SK-N-SH (cell line): ENCODE measurements around the gene PTPN23. TPM values are rescaled to one million over a fixed set of nuclear protein-coding genes. Genes with fewer than 3 reads are reported as not detected.

Source experiments
- CTCF ChIA-PET: fragments of 300-600, 350-600 bp; formaldehyde crosslinking; extraction: SDS; loops from one replicate; lab custom pipeline; 2021; lab: Yijun Ruan, JAX
- POLR2A ChIA-PET: fragments of 350-600 bp; sonication (Branson Sonifier 250); formaldehyde crosslinking; extraction: SDS; loops from one replicate; lab custom pipeline; 2020; ENCODE audit warnings: antibody characterized with exemption, inconsistent platforms; lab: Yijun Ruan, JAX
- DNase-seq: peaks from one replicate; pipeline ENCODE4 v3.0.0; 2012
- H2AFZ ChIP-seq: fragments of 200-600 bp; sonication (generic); 2 replicates; pipeline ENCODE4 v1.8.1; 2016; ENCODE audit warnings: antibody characterized with exemption, mild to moderate bottlenecking, low read depth
- H3F3A ChIP-seq: fragments of 200-600 bp; sonication (generic); replicated peaks from 2 replicates; pipeline ENCODE3; 2016; ENCODE audit warnings: antibody characterized with exemption, mild to moderate bottlenecking; ENCODE audit not compliant: insufficient read depth
- H3K27ac ChIP-seq, 2 experiments: fragments of 200-500 bp in 1 of 2; fragments of 200-600 bp in 1 of 2; sonication (Bioruptor generic) in 1 of 2; sonication (generic), shearing (Covaris generic) in 1 of 2; 2 replicates each; pipeline versions ENCODE4 v1.5.1 to v1.6.1; 2014 to 2016; ENCODE audit warnings: low read depth in 2 of 2, inconsistent platforms in 1 of 2, low read length in 1 of 2, mild to moderate bottlenecking in 1 of 2, mixed read lengths in 1 of 2
- H3K27me3 ChIP-seq: fragments of 200-600 bp; sonication (generic), shearing (Covaris generic); 2 replicates; pipeline ENCODE4 v1.6.1; 2016; ENCODE audit warnings: mixed run types; ENCODE audit not compliant: insufficient read depth
- H3K36me3 ChIP-seq, 2 experiments: fragments of 200-500 bp in 1 of 2; fragments of 200-600 bp in 1 of 2; sonication (Bioruptor generic) in 1 of 2; sonication (generic) in 1 of 2; replicated peaks in 1 of 2; 2 replicates each; pipeline versions ENCODE3 to v1.5.1; 2014 to 2016; ENCODE audit warnings: low read length in 1 of 2, mild to moderate bottlenecking in 1 of 2; ENCODE audit not compliant: insufficient read depth in 2 of 2, control insufficient read depth in 1 of 2
- H3K4me1 ChIP-seq, 2 experiments: fragments of 200-500 bp in 1 of 2; fragments of 200-600 bp in 1 of 2; sonication (Bioruptor generic) in 1 of 2; sonication (generic), shearing (Covaris generic) in 1 of 2; 2 replicates each; pipeline versions ENCODE4 v1.5.1 to v1.6.1; 2014 to 2016; ENCODE audit warnings: low read depth in 1 of 2, low read length in 1 of 2, mixed run types in 1 of 2; ENCODE audit not compliant: insufficient read depth in 2 of 2, control insufficient read depth in 1 of 2
- H3K4me2 ChIP-seq: fragments of 200-600 bp; sonication (generic), shearing (Covaris generic); 2 replicates; pipeline ENCODE4 v1.6.1; 2017; ENCODE audit warnings: mixed run types
- H3K4me3 ChIP-seq, 2 experiments: fragments of 200-500 bp in 1 of 2; fragments of 200-600 bp in 1 of 2; sonication (Bioruptor generic) in 1 of 2; sonication (generic), shearing (Covaris generic) in 1 of 2; 2 replicates each; pipeline versions ENCODE4 v1.5.1 to v1.8.1; 2014 to 2016; ENCODE audit warnings: low read depth in 2 of 2, inconsistent platforms in 1 of 2, low read length in 1 of 2, mild to moderate bottlenecking in 1 of 2, mixed read lengths in 1 of 2, moderate library complexity in 1 of 2
- H3K79me2 ChIP-seq: fragments of 200-600 bp; sonication (generic); 2 replicates; pipeline ENCODE4 v1.8.1; 2017; ENCODE audit warnings: mild to moderate bottlenecking; ENCODE audit not compliant: insufficient read depth
- H3K9ac ChIP-seq: fragments of 200-600 bp; sonication (generic); 2 replicates; pipeline ENCODE4 v1.6.1; 2017; ENCODE audit warnings: mixed run types
- H3K9me2 ChIP-seq: fragments of 200-600 bp; sonication (generic); 2 replicates; pipeline ENCODE4 v1.6.1; 2017; ENCODE audit warnings: mixed run types
- H3K9me3 ChIP-seq: fragments of 200-600 bp; sonication (generic); 2 replicates; pipeline ENCODE4 v1.6.1; 2017; ENCODE audit warnings: mixed run types, mild to moderate bottlenecking, moderate library complexity
- H4K20me1 ChIP-seq: fragments of 200-600 bp; sonication (generic); 2 replicates; pipeline ENCODE4 v1.6.1; 2017; ENCODE audit warnings: mild to moderate bottlenecking, mixed run types; ENCODE audit not compliant: insufficient read depth
- CHD2 ChIP-seq: fragments of 150-350 bp; IDR thresholded peaks from 2 replicates; pipeline ENCODE4 v1.6.1; 2018; ENCODE audit warnings: low read length; ENCODE audit not compliant: partially characterized antibody
- ELF1 ChIP-seq: IDR thresholded peaks from 2 replicates; pipeline ENCODE4 v1.4.0; 2012
- EP300 ChIP-seq, 2 experiments: IDR thresholded peaks; 2 replicates each; pipeline versions ENCODE4 v1.4.0 to v1.6.1; 2012; ENCODE audit warnings: borderline replicate concordance in 1 of 2, low read depth in 1 of 2, low read length in 1 of 2
- FOSL2 ChIP-seq: IDR thresholded peaks from 2 replicates; pipeline ENCODE4 v1.4.0; 2012; ENCODE audit warnings: low read depth, mild to moderate bottlenecking, moderate library complexity, borderline replicate concordance
- FOXJ3 ChIP-seq: sonication (generic); formaldehyde crosslinking; IDR thresholded peaks from 2 replicates; pipeline ENCODE4 v1.5.1; 2020; ENCODE audit warnings: mild to moderate bottlenecking, missing genetic modification reagents
- GABPA ChIP-seq: IDR thresholded peaks from 2 replicates; pipeline ENCODE4 v1.4.0; 2012; ENCODE audit warnings: low read depth, mild to moderate bottlenecking
- IRF3 ChIP-seq: fragments of 150-350 bp; IDR thresholded peaks from 2 replicates; pipeline ENCODE4 v1.6.1; 2016; ENCODE audit warnings: mild to moderate bottlenecking, low read depth, low read length
- JUND ChIP-seq: IDR thresholded peaks from 2 replicates; pipeline ENCODE4 v1.4.0; 2012
- MAX ChIP-seq: IDR thresholded peaks from 2 replicates; pipeline ENCODE4 v1.4.0; 2012; ENCODE audit warnings: low read depth
- MEF2A ChIP-seq: IDR thresholded peaks from 2 replicates; pipeline ENCODE4 v1.4.0; 2012; ENCODE audit warnings: low read depth, borderline replicate concordance
- PBX3 ChIP-seq: IDR thresholded peaks from 2 replicates; pipeline ENCODE4; 2012
- POLR2AphosphoS5 ChIP-seq: IDR thresholded peaks from 2 replicates; pipeline ENCODE4 v1.6.1; 2012; ENCODE audit warnings: low read depth, low read length
- RAD21 ChIP-seq: IDR thresholded peaks from 2 replicates; pipeline ENCODE4 v1.6.1; 2012; ENCODE audit warnings: mild to moderate bottlenecking, low read length
- RCOR1 ChIP-seq: fragments of 150-350 bp; IDR thresholded peaks from 2 replicates; pipeline ENCODE4 v1.6.1; 2017; ENCODE audit warnings: antibody characterized with exemption, low read length
- RXRA ChIP-seq: IDR thresholded peaks from 2 replicates; pipeline ENCODE4 v1.4.0; 2012; ENCODE audit warnings: low read depth, mild to moderate bottlenecking, borderline replicate concordance
- SIN3A ChIP-seq: IDR thresholded peaks from 2 replicates; pipeline ENCODE4 v1.6.1; 2012; ENCODE audit warnings: low read depth, mild to moderate bottlenecking, low read length, moderate library complexity, borderline replicate concordance
- TCF12 ChIP-seq: IDR thresholded peaks from 2 replicates; pipeline ENCODE4 v1.4.0; 2012
- USF1 ChIP-seq: IDR thresholded peaks from 2 replicates; pipeline ENCODE4 v1.4.0; 2012; ENCODE audit warnings: low read depth, borderline replicate concordance
- USF2 ChIP-seq: fragments of 150-350 bp; IDR thresholded peaks from 2 replicates; pipeline ENCODE4 v1.6.1; 2017; ENCODE audit warnings: antibody characterized with exemption, low read length, low read depth, borderline replicate concordance
- YY1 ChIP-seq: IDR thresholded peaks from 2 replicates; pipeline ENCODE4 v1.4.0; 2012; ENCODE audit warnings: low read depth, mild to moderate bottlenecking
- ZBTB33 ChIP-seq: IDR thresholded peaks from 2 replicates; pipeline ENCODE4 v1.4.0; 2012; ENCODE audit warnings: low read depth, borderline replicate concordance
- WGBS: methylation state at CpG from one replicate; pipeline ENCODE4 v1.1.6; 2017; ENCODE audit warnings: low lambda C conversion rate; 5-methylcytosine and 5-hydroxymethylcytosine counted together
- polyA plus RNA-seq, 3 experiments: library from polyadenylated mRNA; depleted of rRNA; stranded (reverse); fragments of >200 nt; gene quantifications; 2 replicates each; pipeline ENCODE4 v1.2.3, GENCODE V29; 2012

Gene PTPN23
- polyA plus RNA-seq, 1 of the 3 experiments (the other 2 are of a cell fraction): 10.9 TPM

- no peaks in the 10 kb centered on the region for H3K79me2 ChIP-seq
- no peaks in the 10 kb centered on the region for H3K4me1 ChIP-seq
- WGBS: 90% methylated on average over 5 of the region's 5 CpGs
- peaks cover 31 to 49% of the 10 kb centered on the region in 2 experiments for H3K36me3 ChIP-seq
- H3K9ac ChIP-seq: no peak overlapping the region
- H3K27ac ChIP-seq: no peak overlapping the region
- no peaks in the 10 kb centered on the region for H3K27me3 ChIP-seq
- H3K4me2 ChIP-seq: no peak overlapping the region
- ChIA-PET POLR2A (no interaction called here), CTCF (interaction anchor here (0.7 to 1.5 kb wide), 2 partner anchors 13 to 340 kb away, joined by 3 to 5 read pairs; no protein-coding TSS in a partner anchor)
- no peak overlapping the region for H3K4me3 ChIP-seq
- H3F3A ChIP-seq: no peaks in the 10 kb centered on the region
- no peak for TF ChIP-seq ZBTB33
- no peak for TF ChIP-seq MAX
- TF ChIP-seq YY1: no peak
- TF ChIP-seq IRF3: no peak
- no peak for TF ChIP-seq RCOR1
- no peak for TF ChIP-seq RAD21
- TF ChIP-seq FOXJ3: no peak
- TF ChIP-seq PBX3: no peak
- no peak for TF ChIP-seq MEF2A
- no peak for TF ChIP-seq ELF1
- TF ChIP-seq CHD2: no peak
- no peak for TF ChIP-seq FOSL2
- TF ChIP-seq GABPA: no peak
- no peak for TF ChIP-seq JUND
- TF ChIP-seq POLR2AphosphoS5: no peak
- H3K9me3 ChIP-seq: no peaks in the 10 kb centered on the region
- no peaks in the 10 kb centered on the region for H4K20me1 ChIP-seq
- H2AFZ ChIP-seq: no peak overlapping the region
- no peaks in the 10 kb centered on the region for H3K9me2 ChIP-seq
- no peak for DNase-seq
Measured at GRCh38 chr3:47337656-47338055, 43.2 kb upstream of the PTPN23 start.

GRCh38 chr3:47339951-47340350 is 40.9 kb upstream of the PTPN23 start:
- DNase-seq: no peak
- H3F3A ChIP-seq: no peaks in the 10 kb centered on the region
- no peaks in the 10 kb centered on the region for H3K9me3 ChIP-seq
- H3K4me3 ChIP-seq: no peak overlapping the region
- no peak overlapping the region for H3K9ac ChIP-seq
- TF ChIP-seq EP300 (IDR thresholded peaks at IDR 0.05; ENCODE audit: borderline replicate concordance in 1 of 2, low read depth in 1 of 2, low read length in 1 of 2): no peak
- TF ChIP-seq CHD2: no peak
- TF ChIP-seq USF1: no peak
- no peak for TF ChIP-seq GABPA
- no peak for TF ChIP-seq POLR2AphosphoS5
- no peak for TF ChIP-seq RAD21
- TF ChIP-seq RCOR1: no peak
- no peak for TF ChIP-seq RXRA
- no peak for TF ChIP-seq TCF12
- TF ChIP-seq USF2: no peak
- no peak for TF ChIP-seq IRF3
- no peak for TF ChIP-seq FOSL2
- no peak for TF ChIP-seq SIN3A
- no peaks in the 10 kb centered on the region for H3K9me2 ChIP-seq
- no peaks in the 10 kb centered on the region for H3K79me2 ChIP-seq
- H3K36me3 ChIP-seq: peaks cover 25 to 56% of the 10 kb centered on the region in 2 experiments
- no peaks in the 10 kb centered on the region for H4K20me1 ChIP-seq
- H3K4me1 ChIP-seq: no peaks in the 10 kb centered on the region
- no peak overlapping the region for H3K4me2 ChIP-seq
- no peak overlapping the region for H3K27ac ChIP-seq
- ChIA-PET CTCF (interaction anchor here (1.3 kb wide), 1 partner anchor 30 kb away, joined by 3 read pairs; no protein-coding TSS in a partner anchor), POLR2A (no interaction called here)
- no peaks in the 10 kb centered on the region for H3K27me3 ChIP-seq
- WGBS: 94% methylated on average over 2 of the region's 2 CpGs
- no peak overlapping the region for H2AFZ ChIP-seq
